Type B pancreatic cell (in vitro differentiated cells): ENCODE measurements around the gene HSF2BP. TPM values are rescaled to one million over a fixed set of nuclear protein-coding genes. Genes with fewer than 3 reads are reported as not detected.

Experiments used
- DNase-seq: peaks from one replicate; pipeline ENCODE4 v3.0.0; 2021; ENCODE audit warnings: mixed read lengths; ENCODE audit not compliant: unreplicated experiment; ENCODE audit errors: extremely low spot score
- H3K27ac Mint-ChIP-seq: 2 replicates; pipeline ENCODE4 v1.8.0; 2021; ENCODE audit warnings: mild to moderate bottlenecking, mixed read lengths
- H3K27me3 Mint-ChIP-seq: 2 replicates; pipeline ENCODE4 v1.8.0; 2021; ENCODE audit warnings: mixed read lengths
- H3K36me3 Mint-ChIP-seq: 2 replicates; pipeline ENCODE4 v1.8.0; 2021; ENCODE audit warnings: mixed read lengths
- H3K4me1 Mint-ChIP-seq: one replicate; pipeline ENCODE4 v1.8.0; 2021; ENCODE audit warnings: mixed read lengths; ENCODE audit not compliant: unreplicated experiment
- H3K4me3 Mint-ChIP-seq: 2 replicates; pipeline ENCODE4 v1.8.0; 2021; ENCODE audit warnings: mild to moderate bottlenecking, mixed read lengths
- H3K9me3 Mint-ChIP-seq: 2 replicates; pipeline ENCODE4 v1.8.0; 2021; ENCODE audit warnings: mixed read lengths
- total RNA-seq: library from RNA; stranded (reverse); gene quantifications from 2 replicates; pipeline ENCODE4 v1.2.1, GENCODE V29; 2021; ENCODE audit warnings: low replicate concordance
- TF ChIP-seq, protein P1 (sequence below): fragments of 200-600 bp; sonication (generic); conservative IDR thresholded peaks from 2 replicates; pipeline ENCODE4 v1.5.0; 2021; ENCODE audit warnings: antibody characterized with exemption, mild to moderate bottlenecking

Gene HSF2BP
- total RNA-seq, 1 donor from 2014 or later: 1.3 TPM

DNA sequence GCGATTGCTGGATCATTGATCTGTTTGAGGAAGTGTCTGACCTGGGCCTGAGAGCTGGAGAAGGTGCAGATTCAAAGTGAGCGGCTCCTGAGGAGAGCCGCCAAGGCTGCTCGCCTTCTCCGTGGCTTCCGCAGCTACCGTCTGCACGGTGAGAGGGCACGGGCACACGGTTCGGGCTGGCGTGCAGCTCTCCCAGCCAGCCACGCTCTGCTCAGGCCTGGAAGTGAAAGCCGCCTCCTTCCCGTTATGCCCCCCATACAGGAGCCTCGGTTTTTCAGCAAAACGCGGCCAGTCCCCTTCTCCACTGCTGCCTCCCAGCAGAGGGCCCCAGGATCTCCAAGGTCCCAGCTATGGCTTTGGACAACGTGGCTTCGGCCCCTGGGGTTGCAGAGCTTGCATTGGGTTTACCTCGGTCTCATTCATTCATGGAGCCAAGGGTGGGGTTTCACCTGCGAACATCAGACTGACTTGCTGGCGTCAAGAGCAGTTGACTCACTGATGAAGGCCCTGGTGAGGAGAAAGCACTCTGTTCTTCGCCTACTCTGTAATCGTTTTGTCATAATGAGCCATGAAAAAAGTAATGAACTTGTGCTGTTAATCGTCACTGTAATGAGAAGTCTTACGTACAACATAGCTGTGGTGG is 35.3 kb upstream of the HSF2BP start:
- Mint-ChIP-seq H3K4me3 (no peak overlapping the region), H3K27ac (no peak overlapping the region), H3K9me3 (no peaks in the 10 kb centered on the region), H3K27me3 (no peaks in the 10 kb centered on the region), H3K4me1 (no peaks in the 10 kb centered on the region), H3K36me3 (peaks cover 12% of the 10 kb centered on the region)
- TF ChIP-seq, protein P1, sequence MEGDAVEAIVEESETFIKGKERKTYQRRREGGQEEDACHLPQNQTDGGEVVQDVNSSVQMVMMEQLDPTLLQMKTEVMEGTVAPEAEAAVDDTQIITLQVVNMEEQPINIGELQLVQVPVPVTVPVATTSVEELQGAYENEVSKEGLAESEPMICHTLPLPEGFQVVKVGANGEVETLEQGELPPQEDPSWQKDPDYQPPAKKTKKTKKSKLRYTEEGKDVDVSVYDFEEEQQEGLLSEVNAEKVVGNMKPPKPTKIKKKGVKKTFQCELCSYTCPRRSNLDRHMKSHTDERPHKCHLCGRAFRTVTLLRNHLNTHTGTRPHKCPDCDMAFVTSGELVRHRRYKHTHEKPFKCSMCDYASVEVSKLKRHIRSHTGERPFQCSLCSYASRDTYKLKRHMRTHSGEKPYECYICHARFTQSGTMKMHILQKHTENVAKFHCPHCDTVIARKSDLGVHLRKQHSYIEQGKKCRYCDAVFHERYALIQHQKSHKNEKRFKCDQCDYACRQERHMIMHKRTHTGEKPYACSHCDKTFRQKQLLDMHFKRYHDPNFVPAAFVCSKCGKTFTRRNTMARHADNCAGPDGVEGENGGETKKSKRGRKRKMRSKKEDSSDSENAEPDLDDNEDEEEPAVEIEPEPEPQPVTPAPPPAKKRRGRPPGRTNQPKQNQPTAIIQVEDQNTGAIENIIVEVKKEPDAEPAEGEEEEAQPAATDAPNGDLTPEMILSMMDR: no peak
- no peak for DNase-seq

DNA sequence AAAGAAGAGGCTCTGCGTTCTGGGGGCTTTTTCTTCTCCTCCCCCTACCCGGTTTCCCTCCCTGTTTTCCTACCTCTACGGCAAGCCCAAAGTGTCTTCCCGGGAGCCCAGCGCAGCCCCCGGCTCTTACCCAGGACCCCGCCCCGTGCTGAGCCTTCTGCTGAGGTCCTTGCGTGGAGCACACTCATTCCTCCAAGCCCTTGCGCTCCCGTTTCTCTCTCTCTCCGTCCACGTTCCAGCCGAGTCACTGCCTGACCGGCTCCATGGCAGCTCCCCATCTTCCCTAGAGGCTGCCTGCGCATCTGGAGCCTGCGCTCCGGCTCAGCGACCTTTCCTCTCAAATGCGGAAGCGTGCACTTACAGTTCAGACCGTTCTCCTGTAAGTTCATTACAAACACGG is 34.7 kb upstream of the HSF2BP start:
- Mint-ChIP-seq H3K4me1 (no peaks in the 10 kb centered on the region), H3K4me3 (no peak overlapping the region), H3K27ac (no peak overlapping the region), H3K9me3 (no peaks in the 10 kb centered on the region), H3K27me3 (no peaks in the 10 kb centered on the region), H3K36me3 (peaks cover 12% of the 10 kb centered on the region)
- TF ChIP-seq, protein P1: no peak
- DNase-seq: no peak

DNA sequence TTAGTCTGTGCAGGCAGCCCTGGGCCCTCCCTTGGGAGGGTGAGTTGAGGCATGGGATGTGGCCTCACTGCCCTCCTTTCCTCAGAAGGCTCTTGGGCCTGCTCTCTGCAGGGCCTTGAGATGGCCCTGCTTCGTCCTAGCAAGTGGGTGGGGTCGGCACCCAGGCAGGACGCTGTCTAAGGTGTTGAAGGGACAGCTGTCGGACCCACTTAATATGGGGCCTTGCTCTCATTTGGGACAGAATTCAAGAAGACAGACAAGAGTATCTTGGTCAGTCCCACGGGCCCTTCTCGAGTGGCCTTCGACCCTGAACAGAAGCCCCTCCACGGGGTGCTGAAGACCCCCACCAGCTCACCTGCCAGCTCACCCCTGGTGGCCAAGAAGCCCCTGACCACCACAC is 33.7 kb upstream of the HSF2BP start:
- Mint-ChIP-seq H3K4me3 (no peak overlapping the region), H3K36me3 (peaks cover 12% of the 10 kb centered on the region), H3K27ac (no peak overlapping the region), H3K9me3 (no peaks in the 10 kb centered on the region), H3K4me1 (no peaks in the 10 kb centered on the region), H3K27me3 (no peaks in the 10 kb centered on the region)
- TF ChIP-seq, protein P1: no peak
- DNase-seq: no peak

DNA sequence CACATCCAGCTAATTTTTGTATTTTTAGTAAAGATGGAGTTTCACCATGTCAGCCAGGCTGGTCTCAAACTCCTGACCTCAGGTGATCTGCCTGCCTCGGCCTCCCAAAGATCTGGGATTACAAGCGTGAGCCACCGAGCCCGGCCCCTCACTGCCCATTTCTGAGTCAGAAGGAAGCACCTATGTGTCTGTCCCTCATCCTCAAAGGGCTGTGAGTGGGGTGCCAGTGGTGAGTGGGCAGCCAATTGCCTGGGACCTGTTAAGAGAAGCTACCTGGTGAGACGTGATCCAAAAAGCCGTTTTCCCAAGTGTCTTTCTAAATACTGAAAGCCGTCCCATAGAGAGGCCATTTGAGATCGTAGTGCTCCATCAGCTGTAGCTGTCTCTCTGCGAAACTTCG is 32.5 kb upstream of the HSF2BP start:
- no peak overlapping the region for H3K27ac Mint-ChIP-seq
- TF ChIP-seq, protein P1: no peak
- no peaks in the 10 kb centered on the region for H3K27me3 Mint-ChIP-seq
- H3K9me3 Mint-ChIP-seq: no peaks in the 10 kb centered on the region
- H3K36me3 Mint-ChIP-seq: peaks cover 16% of the 10 kb centered on the region
- H3K4me3 Mint-ChIP-seq: no peak overlapping the region
- H3K4me1 Mint-ChIP-seq: no peaks in the 10 kb centered on the region
- DNase-seq: no peak

DNA sequence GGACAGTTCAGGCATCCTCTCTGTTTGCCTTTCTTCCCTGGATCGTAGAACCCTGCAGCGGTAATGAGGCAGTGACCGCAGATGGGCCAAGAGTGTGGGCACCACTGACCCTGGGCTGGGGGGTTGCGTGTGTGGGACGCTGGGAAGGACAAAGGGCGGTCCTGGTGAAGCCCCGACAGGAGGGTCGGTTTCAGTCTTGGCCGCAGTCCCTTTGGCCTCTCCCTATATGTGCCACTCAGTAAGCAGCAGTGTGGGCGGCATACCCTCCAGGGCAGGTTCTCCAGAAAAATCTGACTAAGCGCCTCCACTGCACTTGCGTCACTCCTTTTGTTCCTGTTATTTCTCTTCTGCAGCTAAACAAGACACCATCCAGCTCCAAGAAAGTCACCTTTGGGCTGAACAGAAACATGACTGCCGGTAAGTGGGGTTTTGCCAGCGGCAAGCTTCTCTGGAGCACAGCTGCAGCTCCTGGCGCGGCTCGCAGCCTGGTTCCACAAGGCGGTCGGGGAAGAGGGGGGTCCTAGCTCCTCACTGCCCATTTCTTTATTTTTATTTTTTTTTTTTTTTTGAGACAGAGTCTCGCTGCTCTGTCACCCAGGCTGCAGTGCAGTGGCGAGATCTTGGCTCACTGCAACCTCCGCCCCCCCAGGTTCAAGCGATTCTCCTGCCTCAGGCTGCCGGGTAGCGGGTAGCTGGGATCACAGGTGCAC is 32.0 kb upstream of the HSF2BP start:
- Mint-ChIP-seq H3K36me3 (peaks cover 16% of the 10 kb centered on the region), H3K4me3 (no peak overlapping the region), H3K4me1 (no peaks in the 10 kb centered on the region), H3K9me3 (no peaks in the 10 kb centered on the region), H3K27ac (peak overlapping the region; percentile 8), H3K27me3 (no peaks in the 10 kb centered on the region)
- DNase-seq: no peak
- TF ChIP-seq, protein P1: no peak
